Muscle layer of colon (tissue), 2 donors: Measurements from ENCODE around the gene ROBO1.
"Not testable (repeated sequence)": the region's sequence is repeated elsewhere in the genome, so short reads cannot be mapped to it uniquely, and the experiment has no call there.

ENCODE experiments used
- H3K27ac ChIP-seq: one replicate; pipeline ENCODE4 v1.7.0; 2013; ENCODE audit warnings: low read depth, mild to moderate bottlenecking, low read length, moderate library complexity
- H3K27me3 ChIP-seq, 2 donors: one replicate each; pipeline ENCODE4 v1.7.0; 2013; ENCODE audit warnings: low read length in 2 of 2, mild to moderate bottlenecking in 2 of 2; ENCODE audit not compliant: insufficient read depth in 2 of 2, control insufficient read depth in 1 of 2
- H3K36me3 ChIP-seq: one replicate; pipeline ENCODE4 v1.7.0; 2013; ENCODE audit warnings: mild to moderate bottlenecking, low read length; ENCODE audit not compliant: insufficient read depth
- H3K4me1 ChIP-seq: one replicate; pipeline ENCODE4 v1.7.0; 2013; ENCODE audit warnings: mild to moderate bottlenecking, low read length; ENCODE audit not compliant: insufficient read depth
- H3K4me3 ChIP-seq, 2 donors: one replicate each; pipeline ENCODE4 v1.7.0; 2013; ENCODE audit warnings: low read length in 2 of 2, low read depth in 1 of 2, mild to moderate bottlenecking in 1 of 2, moderate library complexity in 1 of 2
- H3K9ac ChIP-seq: one replicate; pipeline ENCODE4 v1.7.0; 2013; ENCODE audit warnings: low read length
- H3K9me3 ChIP-seq: one replicate; pipeline ENCODE4 v1.7.0; 2013; ENCODE audit warnings: mild to moderate bottlenecking, low read length
- donor health status: abdominal sarcoma.
- donor health status: Adenocarcinoma of cecum.

Gene ROBO1

DNA sequence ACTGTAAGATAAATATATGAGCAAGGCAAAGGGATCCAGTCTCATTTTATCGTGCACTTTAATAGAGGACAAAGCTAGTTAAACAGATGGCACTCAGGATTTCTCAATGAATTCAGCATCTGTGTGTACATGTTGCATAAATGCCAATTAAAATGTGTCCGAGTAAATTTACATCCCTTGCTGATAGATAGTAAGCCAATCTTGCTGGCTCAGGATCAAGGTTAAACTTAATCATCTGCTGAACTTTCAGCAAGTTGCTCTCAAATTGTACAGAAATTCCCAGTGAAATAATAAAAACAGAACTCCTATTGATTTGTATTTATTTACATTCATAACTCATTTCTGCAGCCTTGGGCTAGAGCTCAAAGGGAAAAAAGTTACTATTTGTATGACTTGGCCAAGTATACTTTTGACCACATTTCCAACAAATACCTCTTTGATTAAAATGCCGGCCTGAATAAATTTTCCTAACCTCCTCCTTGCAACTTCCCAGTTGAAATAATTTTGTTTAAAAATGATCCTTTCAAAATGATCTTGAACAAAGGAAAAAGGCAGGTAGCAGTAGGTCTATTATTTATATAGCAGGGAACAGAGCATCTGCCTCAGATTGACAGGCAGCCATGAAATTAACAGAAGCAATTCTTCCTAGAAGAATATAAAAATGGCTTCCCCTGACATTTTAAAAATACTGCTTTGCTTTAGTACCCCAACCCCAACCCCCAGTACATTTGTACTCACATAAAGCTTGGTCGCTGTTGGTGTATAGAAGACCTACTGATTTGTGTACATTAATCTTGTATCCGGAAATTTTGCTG is 1001.9 kb downstream of the ROBO1 start:
- no peaks in the 10 kb centered on the region for H3K27me3 ChIP-seq
- H3K4me1 ChIP-seq: peaks cover 5% of the 10 kb centered on the region
- no peaks in the 10 kb centered on the region for H3K9me3 ChIP-seq
- H3K36me3 ChIP-seq: no peaks in the 10 kb centered on the region
- no peak overlapping the region for H3K9ac ChIP-seq
- no peak overlapping the region for H3K27ac ChIP-seq
- H3K4me3 ChIP-seq: no peak overlapping the region

DNA sequence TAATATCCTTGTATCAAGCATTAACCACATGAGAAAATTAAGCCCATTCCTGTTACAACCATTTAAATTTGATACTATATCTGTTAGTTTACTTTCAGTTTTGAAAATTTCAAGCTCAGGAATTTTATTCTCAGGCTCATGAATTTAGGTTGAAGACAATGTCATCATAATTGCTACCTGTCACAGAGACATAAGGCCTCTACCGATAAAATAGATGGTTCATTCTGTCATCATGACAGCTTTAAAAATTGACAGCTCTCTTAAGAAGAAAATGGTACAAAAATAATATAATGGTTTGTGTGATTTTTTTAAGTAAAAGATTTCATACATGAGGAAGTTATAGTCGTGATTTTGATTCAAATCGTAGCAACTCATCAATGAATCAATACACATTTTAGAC is 1003.2 kb downstream of the ROBO1 start:
- Histone ChIP-seq H3K4me1 (peaks cover 5% of the 10 kb centered on the region), H3K36me3 (no peaks in the 10 kb centered on the region), H3K27ac (no peak overlapping the region), H3K4me3 (no peak overlapping the region), H3K27me3 (no peaks in the 10 kb centered on the region), H3K9me3 (no peaks in the 10 kb centered on the region), H3K9ac (no peak overlapping the region)

DNA sequence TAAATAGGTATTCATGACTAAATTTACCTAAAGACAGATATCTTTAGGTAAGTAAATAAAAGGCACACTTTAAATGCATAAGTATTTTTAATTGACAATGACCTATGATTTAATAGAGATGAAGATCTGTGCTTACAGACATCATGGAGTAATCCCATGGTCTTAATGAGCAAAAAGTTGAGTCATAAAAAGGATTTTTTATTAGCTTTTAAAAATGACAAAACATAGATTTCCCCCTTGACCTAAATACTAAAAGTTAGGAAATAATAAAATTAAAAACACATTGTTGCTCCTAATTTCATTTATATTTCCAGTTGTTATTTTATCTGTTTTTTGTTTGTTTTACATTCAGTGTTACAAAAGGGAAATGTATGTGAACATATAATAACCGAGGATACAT is 1005.7 kb downstream of the ROBO1 start:
- H3K27me3 ChIP-seq: no peaks in the 10 kb centered on the region
- no peak overlapping the region for H3K27ac ChIP-seq
- H3K9me3 ChIP-seq: no peaks in the 10 kb centered on the region
- no peak overlapping the region for H3K4me3 ChIP-seq
- no peaks in the 10 kb centered on the region for H3K36me3 ChIP-seq
- H3K4me1 ChIP-seq: peaks cover 8% of the 10 kb centered on the region
- H3K9ac ChIP-seq: no peak overlapping the region

DNA sequence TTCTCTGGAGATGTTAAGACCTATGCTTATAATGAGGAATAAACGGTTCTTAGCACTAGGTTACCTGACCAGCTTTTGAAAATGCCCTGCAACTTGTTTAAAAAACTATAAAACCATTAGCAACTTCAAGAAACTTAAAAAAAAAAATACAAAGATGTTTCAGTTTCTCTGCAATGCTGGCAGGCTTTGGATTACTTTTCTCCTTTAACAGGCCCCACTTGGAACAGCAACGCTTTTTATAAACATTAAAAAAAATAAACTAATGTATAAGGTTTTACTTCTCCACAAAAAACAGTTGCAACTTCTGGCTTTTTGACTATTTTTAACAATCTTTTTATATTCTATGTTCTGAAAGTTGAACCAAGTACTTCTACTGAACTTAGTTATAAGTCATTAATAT is 1006.7 kb downstream of the ROBO1 start:
- Histone ChIP-seq H3K9me3 (no peaks in the 10 kb centered on the region), H3K4me3 (no peak overlapping the region), H3K27me3 (no peaks in the 10 kb centered on the region), H3K27ac (no peak overlapping the region), H3K36me3 (no peaks in the 10 kb centered on the region), H3K9ac (no peak overlapping the region), H3K4me1 (peaks cover 8% of the 10 kb centered on the region)

- Histone ChIP-seq H3K4me3 (no peak overlapping the region), H3K27ac (no peak overlapping the region), H3K9ac (no peak overlapping the region)
Observed at GRCh38 chr3:78757731-78758130, 1010.1 kb downstream of the ROBO1 start.

DNA sequence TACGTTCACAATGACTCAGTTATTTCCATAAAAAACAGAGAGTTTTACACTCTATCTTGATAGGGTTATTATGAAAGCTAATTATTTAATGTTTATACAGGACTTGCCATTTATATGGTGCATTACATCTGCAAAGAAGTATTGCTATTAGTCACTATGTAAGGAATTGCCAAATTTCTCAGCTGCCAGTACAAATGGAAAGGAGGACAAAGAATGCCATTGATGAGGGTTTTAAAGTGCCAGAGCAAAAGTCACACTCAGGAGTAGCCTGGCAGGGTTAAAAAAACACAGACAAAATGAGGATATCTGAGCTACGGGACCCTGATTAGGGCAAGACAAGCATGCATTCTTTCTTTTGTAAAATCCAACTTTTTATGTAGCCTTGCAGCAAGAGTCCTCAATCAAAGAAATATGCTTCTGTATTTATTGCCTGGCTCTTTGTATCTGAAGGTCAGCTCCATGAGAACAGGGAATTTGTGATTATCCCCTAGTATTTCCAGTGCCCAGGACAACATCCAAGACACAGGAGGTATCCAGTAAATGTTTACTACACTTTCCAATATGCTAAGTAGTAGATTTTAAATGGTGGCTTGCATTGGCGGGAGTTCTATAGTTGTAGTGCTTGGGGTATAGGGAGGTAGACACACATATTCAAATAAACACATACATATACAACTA is 1013.6 kb downstream of the ROBO1 start:
- H3K9ac ChIP-seq: no peak overlapping the region
- H3K36me3 ChIP-seq: no peaks in the 10 kb centered on the region

More at GRCh38 chr3:78757731-78758130, 1010.1 kb downstream of the ROBO1 start:
- no peaks in the 10 kb centered on the region for H3K9me3 ChIP-seq
- no peaks in the 10 kb centered on the region for H3K27me3 ChIP-seq
- no peaks in the 10 kb centered on the region for H3K36me3 ChIP-seq
- H3K4me1 ChIP-seq: peaks cover 3% of the 10 kb centered on the region

GRCh38 chr3:78751266-78751665 is 1016.5 kb downstream of the ROBO1 start:
- Histone ChIP-seq H3K9ac (no peak overlapping the region), H3K4me1 (no peaks in the 10 kb centered on the region), H3K9me3 (no peaks in the 10 kb centered on the region), H3K27ac (no peak overlapping the region), H3K36me3 (no peaks in the 10 kb centered on the region), H3K4me3 (no peak overlapping the region), H3K27me3 (no peaks in the 10 kb centered on the region)

More for the DNA sequence above, 1013.6 kb downstream of the ROBO1 start:
- no peak overlapping the region for H3K4me3 ChIP-seq
- no peak overlapping the region for H3K27ac ChIP-seq
- no peaks in the 10 kb centered on the region for H3K9me3 ChIP-seq
- peaks cover 3% of the 10 kb centered on the region for H3K4me1 ChIP-seq
- H3K27me3 ChIP-seq: no peaks in the 10 kb centered on the region

DNA sequence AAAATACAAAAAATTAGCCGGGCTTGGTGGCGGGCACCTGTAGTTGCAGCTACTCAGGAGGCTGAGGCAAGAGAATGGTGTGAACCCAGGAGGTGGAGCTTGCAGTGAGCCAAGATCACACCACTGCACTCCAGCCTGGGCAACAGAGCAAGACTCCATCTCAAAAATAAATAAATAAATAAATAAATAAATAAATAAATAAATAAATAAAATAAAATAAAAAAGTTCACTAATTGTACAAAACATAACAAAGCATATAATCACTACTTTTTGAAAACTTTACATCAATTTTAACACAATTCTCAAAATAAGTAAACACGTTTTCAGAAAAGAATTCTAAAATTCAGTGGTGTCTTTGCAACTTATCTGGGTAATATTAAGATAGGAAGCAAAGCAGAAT is 1017.5 kb downstream of the ROBO1 start:
- not testable (repeated sequence) for H3K27ac ChIP-seq, H3K4me3 ChIP-seq, H3K27me3 ChIP-seq, H3K36me3 ChIP-seq, H3K4me1 ChIP-seq, H3K9me3 ChIP-seq, H3K9ac ChIP-seq

DNA sequence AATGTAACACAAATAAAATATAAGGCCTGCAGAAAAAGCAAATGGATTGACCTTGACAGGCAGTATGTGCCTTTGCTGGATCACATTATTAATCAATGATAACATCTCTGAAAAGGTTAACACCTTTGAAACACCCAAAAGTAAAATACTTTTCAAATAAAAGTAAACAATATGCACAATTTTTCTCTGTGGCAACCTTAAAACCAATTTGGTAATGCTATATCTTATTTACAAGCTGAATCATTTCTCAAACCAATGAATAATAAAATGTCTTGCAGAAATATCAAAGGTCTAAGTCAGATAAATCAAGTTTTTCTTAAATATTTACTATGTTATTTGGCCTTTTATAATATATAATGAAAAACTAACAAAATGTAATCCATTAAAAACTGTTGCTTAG is 1018.7 kb downstream of the ROBO1 start:
- no peak overlapping the region for H3K4me3 ChIP-seq
- no peaks in the 10 kb centered on the region for H3K4me1 ChIP-seq
- no peaks in the 10 kb centered on the region for H3K36me3 ChIP-seq
- H3K27me3 ChIP-seq: no peaks in the 10 kb centered on the region
- H3K9me3 ChIP-seq: no peaks in the 10 kb centered on the region
- H3K27ac ChIP-seq: no peak overlapping the region
- no peak overlapping the region for H3K9ac ChIP-seq

DNA sequence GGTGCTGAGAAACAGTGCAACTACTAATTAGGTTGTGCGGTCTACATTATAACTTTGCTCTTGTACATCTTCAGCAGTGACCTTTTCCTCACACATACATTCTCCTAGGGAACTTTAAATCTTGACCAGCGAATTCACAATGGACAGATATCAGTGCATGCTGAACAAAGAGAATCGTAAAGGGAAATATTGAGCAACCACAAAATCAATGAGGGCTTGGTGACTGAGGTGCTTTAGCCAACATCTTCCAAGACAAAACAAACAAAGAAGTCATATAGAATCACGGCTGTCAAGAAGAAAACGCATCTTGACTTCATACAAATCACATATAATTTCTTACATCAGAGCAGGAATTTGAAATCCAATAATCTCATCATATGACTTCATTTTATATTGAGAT is 1022.0 kb downstream of the ROBO1 start:
- no peaks in the 10 kb centered on the region for H3K9me3 ChIP-seq
- H3K4me3 ChIP-seq: no peak overlapping the region
- H3K36me3 ChIP-seq: no peaks in the 10 kb centered on the region
- no peaks in the 10 kb centered on the region for H3K27me3 ChIP-seq
- H3K9ac ChIP-seq: no peak overlapping the region
- H3K4me1 ChIP-seq: no peaks in the 10 kb centered on the region
- H3K27ac ChIP-seq: no peak overlapping the region

GRCh38 chr3:78742491-78742890 is 1025.3 kb downstream of the ROBO1 start:
- Histone ChIP-seq H3K9ac (no peak overlapping the region), H3K4me1 (no peaks in the 10 kb centered on the region), H3K9me3 (no peaks in the 10 kb centered on the region), H3K36me3 (no peaks in the 10 kb centered on the region), H3K27me3 (no peaks in the 10 kb centered on the region), H3K4me3 (no peak overlapping the region), H3K27ac (no peak overlapping the region)

- H3K36me3 ChIP-seq: no peaks in the 10 kb centered on the region
- H3K9ac ChIP-seq: no peak overlapping the region
- H3K27ac ChIP-seq: no peak overlapping the region
- no peaks in the 10 kb centered on the region for H3K4me1 ChIP-seq
- no peaks in the 10 kb centered on the region for H3K27me3 ChIP-seq
- no peak overlapping the region for H3K4me3 ChIP-seq
- H3K9me3 ChIP-seq: no peaks in the 10 kb centered on the region
Observed at GRCh38 chr3:78742041-78742440, 1025.8 kb downstream of the ROBO1 start.
